Stimulated activated CD4-positive, alpha-beta T cell treated with anti-CD3 and anti-CD28 coated beads, TNF-alpha, amount 100 ng/mL, for 4 hours (primary cell): ENCODE measurements around the gene AGAP1.

ENCODE experiments used
- DNase-seq, 3 experiments: peaks; one replicate each; pipeline ENCODE4 v3.0.0-alpha.2; 2020; ENCODE audit warnings: low read depth in 3 of 3

AGAP1 gene

DNA sequence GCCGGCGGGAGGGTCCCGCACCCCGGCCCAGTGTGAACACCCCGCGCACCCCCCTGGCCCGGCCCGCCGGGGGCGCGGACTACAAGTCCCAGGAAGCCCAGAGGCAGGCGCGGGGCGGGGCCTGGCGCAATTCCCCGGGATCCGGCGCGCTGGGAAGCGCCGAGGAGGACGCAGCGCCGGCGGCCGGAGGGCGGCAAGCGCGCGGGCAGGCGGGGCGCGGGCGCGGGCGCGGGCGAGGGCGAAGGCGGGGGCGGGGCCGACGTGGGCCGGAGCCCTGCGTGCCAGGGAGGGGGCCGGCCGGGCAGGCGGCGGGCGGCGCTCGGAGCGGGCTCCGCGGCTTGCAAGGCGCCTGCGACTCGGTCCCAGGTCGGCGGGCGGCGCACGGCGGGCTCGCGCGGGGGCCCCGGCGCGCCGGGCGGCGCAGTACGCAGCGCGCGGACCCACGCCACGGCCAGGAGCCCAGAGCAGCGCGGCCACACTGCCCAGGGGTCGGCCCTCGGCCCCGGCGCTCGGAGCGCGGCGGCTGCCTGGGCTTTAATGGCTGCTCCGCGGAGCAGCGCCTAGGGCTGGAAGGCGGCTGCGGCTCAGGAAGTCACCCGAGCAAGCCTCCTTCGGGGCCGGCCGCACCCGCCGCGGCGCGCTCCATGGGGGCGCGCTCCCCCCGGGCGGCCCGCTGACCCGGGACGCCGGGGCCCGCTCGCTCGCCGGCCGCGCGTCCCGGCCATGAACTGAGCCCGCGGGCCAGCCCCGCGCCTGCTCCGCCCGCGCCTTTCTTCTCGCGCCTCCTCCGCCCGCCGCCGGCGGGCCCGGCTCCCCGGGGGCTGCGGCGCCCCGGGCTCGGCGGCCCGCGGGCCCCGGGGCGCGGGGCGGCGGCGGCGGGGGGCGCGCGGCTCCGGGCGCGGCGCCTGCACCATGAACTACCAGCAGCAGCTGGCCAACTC lies at the start of gene AGAP1:
Gene AGAP1, plus strand, starts transcription at position 269 of the 941 bp plus-strand sequence.
- no peak for DNase-seq

GRCh38 chr2:235444101-235444597 lies 49.7 kb upstream of the AGAP1 start:
- DNase-seq, result no peak

DNA sequence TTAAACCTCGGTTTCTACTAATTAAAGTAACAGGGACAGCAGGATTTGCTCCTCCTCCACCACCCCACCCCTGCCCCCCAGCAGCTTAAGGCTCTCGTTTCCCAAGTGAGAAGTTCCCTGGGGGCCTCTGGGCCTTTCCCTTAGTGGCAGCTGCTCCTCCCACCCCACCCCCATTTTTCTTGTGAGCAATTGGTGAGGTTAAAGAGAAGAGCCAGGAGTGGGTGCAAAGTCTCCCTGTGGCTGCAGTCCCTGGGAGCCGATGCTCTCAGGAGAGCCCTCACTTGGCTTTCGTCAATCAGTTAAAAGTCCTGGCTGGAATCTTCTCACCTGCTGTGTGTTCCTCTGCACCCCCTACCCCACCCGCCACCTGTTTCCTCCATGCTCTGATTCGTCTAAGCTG lies 48.7 kb upstream of the AGAP1 start:
- DNase-seq, result no peak

DNA sequence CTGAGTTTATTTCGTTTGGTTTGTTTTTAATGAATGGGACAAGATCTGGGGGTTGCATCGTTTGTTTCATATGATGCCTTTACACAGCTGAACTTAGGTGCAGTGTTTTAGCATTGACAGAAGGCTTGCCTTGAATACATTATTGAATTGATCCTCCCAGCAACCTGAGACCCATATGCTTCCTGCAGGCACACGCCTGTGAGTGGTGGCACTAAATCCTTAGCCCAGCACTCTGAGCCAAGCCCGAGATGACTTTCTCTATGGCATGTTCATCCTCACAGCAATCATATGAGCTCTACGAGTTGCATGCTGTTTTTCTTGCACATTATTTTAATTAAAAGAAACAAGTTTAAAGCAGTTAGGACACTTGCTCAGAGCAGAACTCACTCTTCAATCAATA lies 47.8 kb upstream of the AGAP1 start:
- DNase-seq, result no peak

DNA sequence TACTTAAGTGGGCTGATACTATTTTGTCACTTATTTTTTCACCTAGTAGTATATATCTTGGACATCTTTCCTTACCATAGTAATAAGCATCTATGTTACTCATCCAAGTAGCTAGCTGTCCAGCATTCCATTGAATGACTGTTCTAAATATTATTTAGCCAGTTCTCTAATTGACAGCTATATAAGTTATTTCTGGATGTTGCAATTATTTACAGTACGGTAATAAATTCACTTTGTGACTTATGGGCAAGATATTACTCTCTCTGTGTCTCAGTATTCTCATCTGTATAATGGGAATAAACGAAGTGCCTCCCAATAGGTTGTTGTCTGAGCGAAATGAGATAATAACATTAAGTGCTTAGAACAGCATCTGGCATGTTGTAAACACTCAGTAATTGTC lies 46.6 kb upstream of the AGAP1 start:
- DNase-seq, result no peak

DNA sequence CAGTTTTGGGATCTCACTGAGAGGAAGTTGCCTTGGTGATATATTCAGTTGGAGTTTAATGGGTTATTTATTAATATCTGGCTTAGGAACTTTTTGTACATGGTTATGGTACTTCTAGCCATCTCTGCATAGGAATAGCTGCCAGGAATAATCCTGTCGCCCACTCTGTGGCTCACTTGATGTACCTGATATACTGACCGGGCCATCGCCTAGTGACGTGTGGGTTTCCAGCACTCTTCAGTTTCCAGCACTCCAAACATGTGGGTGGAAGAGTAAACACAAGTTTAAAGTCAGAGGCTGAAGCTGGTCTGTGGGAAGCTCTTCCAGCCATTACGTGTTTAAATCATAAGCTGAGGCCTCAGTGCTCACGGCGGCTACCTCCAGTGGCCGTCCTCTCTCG lies 44.3 kb upstream of the AGAP1 start:
- no peak for DNase-seq

GRCh38 chr2:235453605-235454151 lies 40.2 kb upstream of the AGAP1 start:
- no peak for DNase-seq

GRCh38 chr2:235458839-235459273 lies 35.0 kb upstream of the AGAP1 start:
- no peak for DNase-seq

- no peak for DNase-seq
Measured at GRCh38 chr2:235460548-235461047, 33.2 kb upstream of the AGAP1 start.

DNA sequence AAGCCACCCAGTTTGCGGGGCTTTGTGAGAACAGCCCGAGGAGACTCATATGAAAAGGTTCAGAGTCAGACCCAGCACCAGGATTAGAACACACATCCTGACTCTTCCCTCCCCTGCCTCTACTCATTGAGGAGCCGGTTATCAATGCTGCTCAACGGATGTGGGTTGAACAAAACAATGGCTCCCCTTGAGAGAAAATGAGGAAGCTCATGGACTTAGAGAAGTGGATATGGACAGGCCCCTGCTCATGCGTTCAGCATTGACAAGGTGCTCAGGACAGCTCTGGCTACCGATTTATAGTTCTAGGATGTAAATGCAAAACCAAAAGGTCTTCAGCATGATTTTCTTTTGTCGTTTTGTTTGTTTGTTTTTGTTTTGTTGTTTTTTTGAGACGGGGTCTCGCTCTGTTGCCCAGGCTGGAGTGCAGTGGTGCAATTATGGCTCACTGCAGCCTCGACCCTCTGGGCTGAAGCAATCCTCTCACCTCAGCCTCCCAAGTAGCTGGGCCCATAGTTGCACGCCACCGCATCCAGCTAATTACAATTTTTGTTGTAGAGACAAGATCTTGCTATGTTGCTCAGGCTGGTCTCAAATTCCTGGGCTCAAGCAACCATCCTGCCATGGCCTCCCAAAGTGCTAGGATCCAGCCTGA lies 32.0 kb upstream of the AGAP1 start:
- no peak for DNase-seq

GRCh38 chr2:235462415-235462790 lies 31.4 kb upstream of the AGAP1 start:
- DNase-seq, result no peak

- DNase-seq, result no peak
Measured at GRCh38 chr2:235463893-235464292, 29.9 kb upstream of the AGAP1 start.

DNA sequence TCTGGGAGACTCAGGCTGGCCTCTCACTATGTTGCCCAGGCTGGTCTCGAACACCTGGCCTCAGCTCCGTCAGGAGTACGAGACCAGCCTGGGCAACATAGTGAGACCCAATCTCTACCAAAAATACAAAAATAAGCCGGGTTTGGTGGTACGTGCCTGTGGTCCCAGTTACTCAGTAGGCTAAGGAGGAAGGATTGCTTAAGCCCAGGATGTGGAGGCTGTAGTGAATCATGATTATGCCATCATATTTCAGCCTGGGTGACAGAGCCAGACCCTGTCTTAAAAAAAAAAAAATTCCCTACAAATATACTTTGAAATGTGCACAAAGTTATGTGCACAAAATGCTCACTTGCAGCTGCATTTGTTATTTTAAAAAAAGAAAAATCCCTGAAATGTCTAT lies 26.3 kb upstream of the AGAP1 start:
- DNase-seq, result no peak

DNA sequence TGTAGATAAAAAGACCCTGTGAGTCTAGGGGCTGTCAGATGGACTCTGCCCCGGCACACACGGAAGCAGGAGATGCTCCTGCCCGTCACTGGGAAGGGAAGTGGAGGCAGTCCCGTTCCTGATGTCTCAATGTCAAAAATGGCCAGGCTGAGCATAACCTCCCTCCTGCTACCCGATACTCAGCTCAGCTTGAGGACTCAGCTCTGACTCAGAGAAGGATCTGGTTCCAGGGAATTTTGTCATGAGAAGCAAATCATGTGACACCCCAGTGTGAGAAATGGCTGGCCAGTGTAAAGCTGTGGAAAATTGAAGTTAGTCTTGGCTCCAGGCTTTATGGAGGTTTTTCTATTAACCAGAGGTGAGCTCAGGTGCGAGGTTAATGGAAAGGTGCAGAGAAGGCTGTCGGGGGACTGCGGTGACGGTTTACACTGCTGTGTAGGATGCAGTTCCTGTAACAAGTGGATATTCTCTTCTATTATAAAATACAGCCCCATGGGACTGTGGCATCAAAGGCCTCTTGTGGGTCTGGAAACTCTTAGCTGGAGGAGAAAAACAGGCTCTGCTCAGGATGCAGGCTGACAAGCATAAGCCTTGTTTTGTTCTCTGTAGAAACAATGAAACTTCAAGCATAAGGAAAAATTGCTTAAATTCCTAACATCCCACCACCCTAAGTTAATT lies 24.7 kb upstream of the AGAP1 start:
- DNase-seq, result no peak

DNA sequence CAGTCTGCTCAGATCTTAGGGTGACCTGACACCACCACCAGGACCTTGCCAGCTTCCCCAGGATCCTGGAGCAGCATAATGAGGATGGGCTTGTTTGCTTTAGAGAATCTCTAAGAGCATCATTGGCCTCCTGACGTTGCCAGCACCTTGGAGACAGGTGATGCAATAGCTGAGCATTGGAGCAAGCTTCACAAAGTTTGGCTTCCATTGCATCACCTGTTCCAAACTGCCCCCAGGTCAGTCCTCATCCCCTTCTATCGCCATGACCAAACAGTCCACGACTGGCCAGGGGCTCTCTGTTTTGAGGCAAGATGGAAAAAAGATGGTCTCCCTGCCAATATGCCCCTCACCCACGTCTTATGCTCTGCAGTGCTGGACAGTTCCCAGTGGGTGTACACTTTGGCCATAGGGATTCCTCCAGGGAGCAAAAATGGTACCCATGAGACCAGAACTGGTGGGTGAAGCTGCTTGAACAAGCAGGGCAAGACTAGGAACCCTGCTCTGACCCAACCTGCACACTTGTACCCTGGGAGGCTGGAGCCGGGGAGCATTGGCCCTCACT lies 22.6 kb upstream of the AGAP1 start:
- DNase-seq, result no peak

DNA sequence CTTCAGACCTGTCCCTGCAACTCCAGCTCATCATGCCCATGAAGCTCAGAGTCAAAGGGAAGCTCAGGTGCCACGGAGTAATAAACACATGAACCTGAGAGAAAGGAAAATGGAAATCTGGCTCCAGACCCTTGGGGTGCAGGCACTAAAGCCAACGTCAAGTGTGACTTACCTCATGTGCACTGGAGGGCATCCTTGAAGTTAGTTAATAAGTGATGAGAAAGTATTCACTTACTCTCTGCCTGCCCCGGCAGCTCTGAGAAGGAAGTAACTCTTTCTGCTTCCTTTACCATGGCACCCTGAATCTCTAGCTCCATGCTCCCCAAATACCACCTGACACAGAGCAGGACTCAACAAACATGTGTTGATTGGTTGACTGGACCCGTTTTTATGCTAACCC lies 21.4 kb upstream of the AGAP1 start:
- DNase-seq, result no peak

- no peak for DNase-seq
Measured at GRCh38 chr2:235478609-235479008, 15.2 kb upstream of the AGAP1 start.

DNA sequence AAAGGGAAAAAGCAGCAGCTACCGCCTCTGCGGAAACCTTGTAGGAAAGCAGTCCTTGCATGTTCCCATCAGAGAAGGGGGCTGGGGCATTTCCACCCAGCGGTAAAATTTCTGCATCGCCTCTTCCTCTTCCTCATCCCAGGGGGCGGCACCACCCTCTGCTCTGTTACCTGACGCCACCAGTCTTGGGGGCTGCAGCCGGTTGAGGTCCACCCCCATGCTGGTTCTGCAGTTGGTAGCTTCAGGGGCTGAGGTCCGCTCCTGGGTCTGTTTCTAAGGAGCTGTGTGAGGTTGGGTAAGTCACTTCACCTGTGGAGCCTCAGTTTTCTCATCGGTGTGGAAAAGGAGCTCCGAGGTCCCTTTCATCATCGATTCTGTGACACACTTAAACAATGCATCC lies 14.2 kb upstream of the AGAP1 start:
- DNase-seq, result no peak

- no peak for DNase-seq
Measured at GRCh38 chr2:235480614-235481013, 13.2 kb upstream of the AGAP1 start.

GRCh38 chr2:235483313-235483712 lies 10.5 kb upstream of the AGAP1 start:
- no peak for DNase-seq

- no peak for DNase-seq
Measured at GRCh38 chr2:235485362-235485761, 8.5 kb upstream of the AGAP1 start.

DNA sequence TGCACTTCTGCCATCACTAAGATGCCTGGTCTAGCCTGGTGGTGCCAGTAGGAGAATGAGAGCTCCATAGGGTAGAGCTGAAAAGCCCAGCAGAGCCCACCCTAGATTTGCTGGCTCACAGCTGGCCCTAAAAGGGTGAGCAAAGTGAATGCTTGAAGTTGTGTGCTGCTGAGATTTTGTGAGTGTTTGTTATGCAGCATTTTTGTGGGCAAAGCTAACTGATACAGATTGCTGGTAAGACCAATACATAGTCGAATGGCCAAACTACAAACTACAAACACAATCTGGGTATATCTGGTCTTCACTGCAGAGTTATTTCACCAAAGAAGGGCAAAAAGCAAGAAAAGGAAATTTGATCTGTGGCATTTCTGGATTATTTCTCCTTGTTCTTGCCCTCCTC lies 7.1 kb upstream of the AGAP1 start:
- no peak for DNase-seq
